Activated CD4-positive, alpha-beta T cell treated with anti-CD3 and anti-CD28 coated beads for 1 hour (primary cell): ENCODE data around the gene IQSEC2.

Experiments used
- DNase-seq: peaks from one replicate; pipeline ENCODE4 v3.0.0-alpha.2; 2020

Gene IQSEC2

DNA sequence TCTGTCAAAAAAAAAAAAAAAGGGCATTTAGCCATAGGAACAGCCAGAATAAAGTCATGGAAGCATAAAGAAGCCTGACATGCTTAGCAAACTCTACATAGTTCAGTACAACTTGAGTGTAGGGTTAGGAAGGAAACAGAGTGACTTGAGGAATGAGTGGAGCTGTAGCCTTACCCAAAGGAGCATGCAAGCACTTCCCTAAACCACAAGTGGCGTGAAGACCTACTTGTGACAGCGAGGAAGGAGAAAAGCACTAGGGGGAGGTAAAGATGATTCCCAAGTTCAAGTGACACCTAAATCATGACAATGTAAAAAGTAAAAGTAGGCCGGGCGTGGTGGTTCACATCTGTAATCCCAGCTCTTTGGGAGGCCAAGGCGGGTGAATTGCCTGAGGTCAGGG lies 21.8 kb upstream of the IQSEC2 start:
- no peak for DNase-seq

DNA sequence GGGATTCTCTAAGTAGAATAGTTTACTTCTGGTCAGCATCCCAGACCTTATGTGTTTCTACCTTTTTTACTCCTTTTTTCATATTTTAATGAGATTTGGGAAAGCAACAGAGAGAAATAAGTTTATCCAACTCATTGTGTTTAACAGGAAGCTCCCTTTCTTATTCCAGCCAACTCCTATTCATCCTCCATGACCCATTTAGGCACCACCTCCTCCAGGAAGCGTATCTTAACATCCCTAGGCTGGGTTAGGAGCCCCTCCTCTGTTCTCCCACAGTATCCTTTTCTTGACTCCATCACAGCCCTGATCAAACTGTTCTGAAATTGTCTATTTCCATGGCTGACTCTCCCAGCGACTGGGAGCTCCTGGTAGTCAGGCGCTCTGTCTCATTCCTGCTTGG lies 18.8 kb upstream of the IQSEC2 start:
- DNase-seq: no peak

DNA sequence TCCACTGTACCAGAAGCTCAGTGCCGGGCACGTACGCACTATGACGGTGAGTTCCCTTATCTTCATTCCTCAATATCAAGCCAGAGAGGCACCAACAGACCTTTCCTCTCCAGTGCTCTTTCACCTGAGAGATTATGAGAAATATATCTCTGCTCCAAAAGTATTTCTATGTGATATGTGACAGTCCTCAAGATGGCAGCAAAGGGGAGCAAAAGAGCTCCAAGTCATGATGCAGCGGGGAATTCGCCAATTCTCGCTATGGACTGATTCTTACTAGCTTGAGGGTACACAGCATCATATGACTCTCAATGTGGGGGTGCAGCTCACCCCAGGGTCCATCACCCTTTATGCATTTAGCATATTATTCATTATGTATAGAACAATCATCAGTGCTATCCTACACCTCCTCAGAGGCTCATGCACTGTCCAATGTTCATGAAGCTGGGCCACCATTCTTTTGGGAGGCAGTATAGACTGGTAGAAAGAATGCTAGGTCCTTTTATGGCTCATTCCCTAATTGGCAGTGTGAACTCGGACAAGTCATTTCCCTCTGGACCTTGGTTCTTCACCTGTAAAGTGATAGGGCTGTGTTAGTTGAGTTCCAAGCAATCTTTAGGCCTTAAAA lies 12.8 kb upstream of the IQSEC2 start:
- no peak for DNase-seq

DNA sequence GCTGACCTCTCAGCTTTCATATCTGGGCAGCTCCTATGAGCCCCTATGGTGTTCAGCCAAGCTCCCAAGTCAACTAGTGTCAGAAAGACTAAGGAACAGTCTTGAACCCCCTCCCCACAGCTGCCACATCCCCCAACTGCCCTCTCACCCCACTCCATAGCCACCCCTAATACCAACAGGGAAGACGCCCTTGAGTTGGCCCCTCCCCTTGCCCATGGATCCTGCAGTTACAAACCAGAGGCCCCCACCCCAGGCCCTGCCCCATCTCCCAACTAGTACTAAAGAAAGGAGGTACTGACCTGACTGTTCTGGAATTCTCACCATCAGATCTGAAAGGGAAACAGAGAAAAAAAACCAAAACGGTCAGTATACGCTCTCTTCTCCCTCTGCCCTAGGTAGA lies 10.2 kb upstream of the IQSEC2 start:
- DNase-seq: no peak

DNA sequence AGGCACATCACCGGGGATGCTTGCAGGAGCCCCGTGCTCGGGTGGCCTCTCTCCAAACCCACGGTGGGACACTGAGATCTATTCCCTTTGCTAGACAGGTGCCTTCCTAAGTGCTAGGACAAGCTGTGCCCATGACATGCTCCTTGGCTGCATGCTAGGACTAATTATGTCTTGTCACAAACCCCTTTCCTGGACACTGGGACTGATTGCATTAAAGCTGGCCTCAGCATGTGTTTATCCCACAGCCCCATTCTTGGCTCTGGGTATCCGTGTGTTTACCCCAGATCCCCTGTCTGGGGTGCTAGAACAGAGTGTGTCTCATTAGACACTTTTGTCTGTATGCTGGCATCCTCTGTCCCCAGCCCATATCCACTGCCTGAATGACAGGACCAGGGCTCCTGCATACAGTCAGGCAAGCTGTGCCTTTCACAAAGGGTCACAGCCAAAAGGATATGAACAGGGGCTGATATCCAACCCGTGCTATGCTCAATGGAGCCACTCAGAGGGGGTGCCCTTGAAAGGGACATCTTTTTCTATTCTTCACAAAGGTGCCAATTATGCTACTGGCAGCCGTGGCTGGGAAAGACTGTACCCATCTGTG lies 9.2 kb upstream of the IQSEC2 start:
- no peak for DNase-seq

DNA sequence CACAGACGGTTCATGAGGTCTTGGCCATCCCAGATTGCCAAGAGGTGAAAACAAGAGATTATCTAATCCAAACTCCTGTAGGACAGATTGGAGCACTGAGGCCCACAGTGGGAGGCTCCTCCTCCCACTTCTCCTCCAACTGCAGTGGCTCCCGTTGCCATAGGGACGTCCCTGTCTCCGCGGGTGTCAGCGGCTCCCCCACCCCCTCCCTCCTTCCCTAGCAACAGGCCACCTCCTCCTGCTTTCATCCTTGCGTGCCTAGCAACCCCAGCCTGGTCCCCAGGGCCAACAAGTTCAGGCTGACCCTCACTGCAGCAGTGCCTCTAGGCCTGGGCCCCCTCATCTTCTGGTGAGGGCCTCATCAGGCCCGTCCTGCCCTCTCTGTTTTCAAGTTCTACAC lies 6.8 kb upstream of the IQSEC2 start:
- DNase-seq: no peak

DNA sequence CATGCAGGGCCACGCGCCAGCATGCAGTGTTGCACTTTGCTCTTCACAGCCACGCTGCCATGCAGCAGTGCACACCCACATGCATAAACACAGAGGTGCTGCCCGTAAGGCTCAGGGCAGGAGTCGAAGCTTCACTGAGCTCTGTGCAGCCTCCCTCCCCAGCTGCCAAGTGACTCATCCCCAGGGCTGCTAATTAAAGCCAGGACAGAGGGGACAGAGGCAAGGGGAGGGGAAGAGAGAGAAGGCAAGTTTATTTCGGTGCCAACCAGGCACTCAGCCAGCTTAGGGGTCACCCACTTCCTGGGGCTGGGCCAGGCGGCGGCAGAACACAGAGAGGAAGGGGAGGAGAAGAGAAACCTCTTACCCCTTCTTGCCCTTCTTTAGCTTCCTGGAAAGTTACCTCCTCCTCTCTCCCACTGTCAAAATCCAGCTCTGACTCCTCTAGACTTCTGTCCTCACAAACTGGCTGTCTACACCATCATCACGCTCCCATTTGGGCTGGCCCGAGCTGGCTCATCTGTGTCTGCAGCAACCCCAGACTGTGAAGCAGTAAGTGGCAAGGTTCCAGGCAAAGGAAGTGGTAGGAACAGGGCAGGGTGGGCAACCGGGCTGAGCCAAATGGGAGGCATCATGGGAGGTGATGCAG lies 6.2 kb upstream of the IQSEC2 start:
- DNase-seq: no peak

DNA sequence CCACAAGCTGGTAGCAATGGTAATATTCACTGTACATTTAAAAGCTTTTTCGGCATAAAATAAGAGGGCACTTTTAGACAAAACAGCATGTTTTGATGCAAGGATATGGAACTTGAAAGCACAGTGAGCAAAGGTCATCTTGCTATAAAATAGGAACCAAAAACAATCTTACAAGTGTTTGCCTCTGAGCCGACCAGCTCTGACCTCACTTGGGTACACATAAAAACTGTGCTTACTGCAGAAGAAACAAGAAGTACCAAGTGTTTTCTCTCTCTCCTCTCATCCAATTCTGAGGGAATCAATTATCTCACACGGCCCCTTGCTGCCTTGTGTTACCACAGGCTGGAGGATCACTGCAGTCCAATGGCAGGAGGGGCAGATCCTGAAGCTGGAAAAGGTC lies 4.8 kb upstream of the IQSEC2 start:
- DNase-seq: no peak

DNA sequence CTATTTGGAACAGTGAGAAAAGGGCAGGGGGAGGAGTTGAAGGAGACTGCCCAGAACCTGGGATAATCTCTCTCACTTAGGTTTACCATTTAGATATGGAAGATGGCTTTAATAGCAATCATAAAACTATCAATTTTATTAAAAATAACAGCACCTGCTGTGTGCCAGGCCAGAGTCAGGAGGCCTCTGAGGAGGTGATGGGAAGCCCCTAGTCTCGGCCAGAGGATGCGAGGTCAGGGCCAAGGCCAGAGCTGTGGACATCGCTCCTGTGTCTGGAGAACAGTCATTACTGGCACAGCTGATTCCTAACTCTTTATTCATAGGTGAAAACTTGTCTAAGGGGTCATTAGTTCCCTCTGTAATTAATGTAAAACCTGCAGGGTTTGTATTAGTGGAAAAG lies 4.2 kb upstream of the IQSEC2 start:
- DNase-seq: no peak

DNA sequence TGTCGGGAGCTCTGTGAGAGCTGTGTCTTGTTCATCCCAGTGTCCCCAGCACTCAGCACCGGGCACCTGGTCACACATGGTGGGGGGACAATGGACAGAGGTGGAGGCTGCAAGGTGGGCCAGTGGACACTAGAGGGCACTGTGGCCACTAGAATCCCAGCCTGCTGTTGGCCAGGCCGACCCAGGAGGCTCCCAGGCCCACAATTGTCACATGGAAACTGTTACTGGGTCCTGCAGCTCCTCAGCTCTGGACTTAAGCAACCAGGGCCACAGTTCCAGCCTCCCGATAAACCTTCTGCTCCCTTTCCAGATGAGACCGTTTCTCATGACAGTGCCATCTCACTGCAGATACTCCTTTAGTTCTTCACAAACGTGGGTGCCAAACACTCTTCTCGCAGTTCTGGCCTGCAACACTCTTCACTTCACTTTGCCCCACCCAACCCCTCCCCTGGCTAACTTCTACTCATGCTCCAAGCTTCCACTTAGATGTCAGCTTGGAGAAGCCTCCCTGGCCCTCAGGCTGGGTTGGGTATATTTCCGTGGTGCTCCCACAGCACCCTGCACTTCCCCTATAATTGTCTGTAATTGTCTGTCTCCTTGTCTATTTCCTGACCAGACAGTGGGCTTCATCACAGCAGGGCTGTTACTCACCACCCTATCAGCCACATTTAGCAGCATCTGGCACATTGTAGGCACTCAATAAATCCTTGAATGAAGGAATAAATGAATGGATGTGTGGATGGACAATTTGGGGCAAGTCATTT lies 3.5 kb upstream of the IQSEC2 start:
- DNase-seq: no peak

DNA sequence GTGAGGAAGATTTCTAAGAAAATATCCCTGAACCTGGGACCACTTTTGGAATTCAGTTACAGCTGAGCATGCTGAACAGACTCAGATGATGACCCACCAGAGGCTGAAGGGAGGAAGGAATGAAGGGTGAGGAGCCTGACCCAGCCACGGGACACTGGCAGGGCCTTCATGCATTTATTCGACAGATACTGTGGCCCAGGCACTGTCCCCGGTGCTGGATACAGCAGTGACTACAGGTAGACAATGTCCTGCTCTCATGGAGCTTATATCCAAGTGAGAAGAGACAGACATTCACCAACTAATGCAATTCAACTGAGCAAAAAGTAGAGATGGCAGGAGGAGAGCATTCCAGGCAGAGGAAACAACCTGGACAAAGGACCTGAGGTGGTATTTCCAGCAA lies 2.2 kb upstream of the IQSEC2 start:
- no peak for DNase-seq

DNA sequence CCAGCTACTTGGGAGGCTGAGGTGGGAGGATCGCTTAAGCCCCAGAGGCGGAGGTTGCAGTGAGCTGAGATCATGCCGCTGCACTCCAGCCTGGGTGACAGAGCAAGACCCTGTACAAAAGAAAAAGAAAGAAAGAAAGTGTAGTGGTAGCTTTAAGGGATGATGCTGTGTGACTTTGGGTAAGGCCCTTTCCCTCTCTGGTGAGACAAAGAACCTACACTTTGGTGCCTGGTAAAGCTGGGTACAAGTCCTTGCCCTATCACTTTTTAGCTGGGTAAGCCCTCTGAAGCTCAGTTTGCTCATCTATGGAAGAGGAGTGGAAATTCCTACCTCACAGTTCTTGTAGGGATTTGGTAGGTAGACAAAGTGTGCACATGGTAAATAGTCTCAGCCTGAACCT lies 1.7 kb upstream of the IQSEC2 start:
- no peak for DNase-seq

DNA sequence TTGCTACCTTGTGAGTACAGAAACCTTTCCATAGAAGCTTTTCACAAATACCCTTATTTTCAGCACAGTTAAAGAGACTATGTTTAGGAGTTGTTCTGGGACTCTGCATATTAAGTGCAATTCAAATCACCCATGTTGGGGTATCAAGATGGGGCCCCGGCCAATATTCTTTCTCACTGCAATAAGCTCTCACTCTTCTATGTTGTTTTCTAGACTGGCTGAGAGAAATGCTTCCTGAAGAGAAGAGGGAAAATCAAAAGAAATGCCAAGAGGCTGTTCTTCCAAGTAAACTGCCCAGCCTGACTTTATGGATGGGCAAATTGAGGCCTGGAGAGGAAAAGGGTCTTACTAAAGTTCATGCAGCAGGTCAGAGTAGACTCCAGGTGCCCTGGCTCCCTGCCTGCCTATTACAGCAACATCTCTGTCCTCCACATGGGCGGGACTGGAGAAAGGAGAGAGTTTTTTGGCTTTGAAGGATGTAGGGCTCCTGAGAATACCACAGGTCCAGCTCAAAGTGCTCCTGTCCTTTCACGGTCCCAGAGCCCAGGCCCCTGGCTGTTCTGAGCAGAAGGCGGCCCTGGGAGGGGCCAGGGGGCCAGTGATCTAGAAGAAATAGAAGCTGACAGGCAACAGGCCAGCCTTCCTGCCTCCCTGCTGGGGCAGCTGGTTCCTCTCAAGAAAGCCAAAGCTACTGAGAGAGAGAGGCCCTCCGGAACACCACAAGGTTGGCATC lies 745 bp upstream of the IQSEC2 start:
- DNase-seq: no peak

DNA sequence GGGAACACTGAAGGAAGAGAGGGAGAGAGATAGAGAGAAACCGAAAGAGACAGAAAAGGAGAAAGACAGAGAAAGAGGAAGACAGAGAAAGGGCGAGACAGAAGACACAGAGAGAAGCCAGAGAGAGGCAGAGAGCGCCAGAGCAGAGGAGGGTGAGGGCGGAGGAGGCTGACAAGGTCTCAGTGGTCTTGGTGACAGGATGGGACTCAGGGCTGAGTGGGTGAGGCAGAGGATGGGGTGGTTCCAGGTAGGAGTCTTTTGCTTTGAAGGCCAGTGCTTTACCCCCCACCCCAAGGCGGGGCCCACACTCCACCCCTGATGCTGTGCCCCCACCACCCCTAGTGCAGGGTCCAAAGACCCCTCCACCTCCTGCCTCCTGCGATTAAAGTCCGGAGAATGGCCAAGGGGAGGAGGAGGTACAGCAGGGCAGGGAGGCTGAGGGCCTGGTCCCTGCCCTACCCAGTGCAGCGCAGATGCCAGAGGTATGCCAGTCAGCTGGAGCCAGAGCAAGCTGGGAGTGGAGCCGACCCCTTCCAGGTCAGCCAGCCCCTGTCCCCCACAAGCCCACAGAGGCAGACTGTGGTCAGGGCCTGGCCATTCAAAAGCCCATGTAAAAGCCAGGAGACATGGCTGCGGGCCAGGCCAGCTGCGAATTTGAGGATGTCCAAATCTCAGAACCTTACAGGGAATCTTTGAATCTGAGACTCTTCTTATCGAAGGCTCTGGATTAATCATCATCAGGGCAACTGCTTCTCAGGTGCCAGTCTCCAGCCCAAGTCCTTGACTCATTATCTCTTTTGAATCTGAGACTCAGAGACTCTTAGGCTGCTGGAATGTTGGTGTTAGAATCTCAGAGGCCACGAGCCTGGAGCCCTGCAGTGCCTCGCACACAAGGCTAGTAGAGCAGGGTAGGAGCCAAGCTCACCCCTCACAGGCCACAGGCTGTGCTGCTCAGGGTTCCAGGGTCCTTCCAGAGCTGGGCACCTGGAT lies 758 bp downstream of the IQSEC2 start:
- no peak for DNase-seq

DNA sequence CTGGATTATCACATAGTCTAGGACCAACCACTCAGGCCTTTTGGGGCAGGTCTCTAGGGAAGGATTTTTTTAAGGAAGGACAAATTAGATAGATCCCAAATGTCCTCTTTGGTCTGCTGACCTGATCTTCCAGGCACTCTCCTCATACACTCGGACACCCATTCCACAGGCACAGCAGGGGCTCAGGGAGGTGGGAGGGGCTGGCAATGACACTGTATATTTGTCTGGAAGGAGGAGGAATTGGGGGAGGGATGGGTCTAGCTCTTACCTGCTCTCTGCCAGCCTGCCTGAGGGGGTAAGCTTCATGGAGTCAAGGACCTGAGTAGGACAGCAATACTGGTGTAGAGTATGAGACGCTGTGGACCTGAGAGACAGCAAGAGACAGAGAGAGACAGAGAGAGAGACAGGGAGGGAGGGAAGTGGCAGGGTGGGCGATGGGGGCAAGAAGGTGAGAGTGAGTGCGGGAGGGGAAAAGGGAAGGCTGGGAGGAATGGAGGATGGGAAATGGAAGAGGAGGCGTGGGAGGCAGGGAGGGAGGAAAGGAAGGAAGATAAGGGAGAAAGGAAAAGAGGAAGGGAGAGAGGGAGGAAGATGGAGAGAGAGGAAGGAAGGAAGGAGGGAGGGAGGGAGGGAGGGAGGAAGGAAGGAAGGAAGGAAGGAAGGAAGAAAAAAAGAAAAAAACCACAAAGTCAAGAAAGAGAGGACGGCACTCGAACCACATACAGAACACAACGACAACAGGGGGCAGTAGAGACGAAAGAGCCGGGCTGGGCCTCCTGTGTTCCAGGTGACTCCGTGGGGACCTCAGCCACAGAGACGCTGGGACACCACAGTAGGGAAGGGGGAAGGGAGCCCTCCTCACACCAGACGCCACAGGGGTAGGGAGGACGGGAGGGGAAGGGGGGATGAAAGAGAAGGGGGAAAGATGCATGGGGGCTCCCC lies 1.8 kb downstream of the IQSEC2 start:
- no peak for DNase-seq

DNA sequence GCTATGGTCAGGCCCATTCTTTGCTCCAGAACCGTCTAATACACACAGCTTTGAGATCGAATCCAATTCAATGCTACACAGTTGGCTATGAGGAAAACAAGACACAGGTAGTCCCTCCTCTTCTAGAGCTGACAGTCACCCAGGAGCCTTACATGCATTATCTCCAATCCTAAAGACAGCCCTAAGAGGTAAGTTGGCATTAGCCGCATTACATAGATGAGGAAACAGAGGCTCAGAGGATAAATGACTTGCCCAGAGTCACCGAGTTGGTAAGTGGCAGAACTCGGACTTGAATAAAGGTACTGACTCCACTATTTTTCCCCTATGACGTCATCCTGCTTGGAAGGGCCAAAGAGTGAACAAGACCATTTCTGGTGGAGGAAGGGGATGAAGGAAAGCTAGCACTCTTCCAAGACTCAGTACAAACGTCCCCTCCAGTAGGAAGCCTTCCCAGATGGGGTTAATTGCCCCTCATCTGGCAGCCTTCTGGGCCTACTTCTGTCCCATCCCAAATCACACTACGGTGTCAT lies 8.5 kb downstream of the IQSEC2 start:
- no peak for DNase-seq

DNA sequence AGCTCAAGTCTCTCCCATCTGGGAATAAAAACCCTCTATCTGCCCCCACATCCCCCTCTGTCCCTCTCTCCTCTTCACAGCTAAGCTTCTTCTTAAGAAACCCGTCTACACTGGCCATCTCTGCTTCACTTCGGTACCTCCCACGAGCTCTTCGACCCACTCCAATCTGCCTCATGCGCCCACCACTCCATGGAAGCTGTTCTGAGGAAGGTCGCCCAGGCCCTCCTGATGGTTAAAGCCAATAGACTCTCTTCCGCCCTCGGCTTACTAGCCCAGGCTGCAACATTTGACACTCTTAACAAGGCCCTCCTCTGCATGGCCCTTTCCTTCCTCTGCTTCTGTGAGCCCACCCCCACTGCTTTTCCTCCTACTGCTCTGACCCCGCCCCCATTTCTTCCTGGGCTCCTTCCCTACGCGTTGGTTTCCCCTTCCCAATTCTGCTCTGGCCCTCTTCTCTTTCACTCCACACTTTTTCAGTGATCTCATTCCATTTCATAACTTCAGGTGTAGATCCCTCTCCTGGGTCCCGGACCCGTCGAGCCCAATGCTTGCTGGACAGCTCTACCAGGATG lies 11.8 kb downstream of the IQSEC2 start:
- DNase-seq: no peak

DNA sequence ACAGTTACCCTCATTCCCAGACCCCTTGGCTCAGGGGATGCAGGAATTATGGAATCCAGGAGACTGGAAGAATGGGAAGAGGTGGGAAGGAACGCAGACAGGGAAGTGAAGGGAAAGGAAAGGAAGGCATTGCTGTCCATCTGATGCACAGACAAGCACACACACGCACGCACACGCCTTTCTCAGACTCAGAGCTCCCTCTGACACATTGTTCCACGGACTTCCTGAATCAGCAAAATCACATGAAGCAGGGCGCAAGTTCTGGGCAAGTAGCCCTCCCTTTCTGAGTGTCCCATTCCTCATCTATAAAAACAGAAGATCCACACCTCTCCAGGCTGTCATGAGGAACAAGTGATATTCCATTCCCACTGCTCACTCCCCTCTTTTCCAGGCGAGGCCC lies 13.2 kb downstream of the IQSEC2 start:
- no peak for DNase-seq

DNA sequence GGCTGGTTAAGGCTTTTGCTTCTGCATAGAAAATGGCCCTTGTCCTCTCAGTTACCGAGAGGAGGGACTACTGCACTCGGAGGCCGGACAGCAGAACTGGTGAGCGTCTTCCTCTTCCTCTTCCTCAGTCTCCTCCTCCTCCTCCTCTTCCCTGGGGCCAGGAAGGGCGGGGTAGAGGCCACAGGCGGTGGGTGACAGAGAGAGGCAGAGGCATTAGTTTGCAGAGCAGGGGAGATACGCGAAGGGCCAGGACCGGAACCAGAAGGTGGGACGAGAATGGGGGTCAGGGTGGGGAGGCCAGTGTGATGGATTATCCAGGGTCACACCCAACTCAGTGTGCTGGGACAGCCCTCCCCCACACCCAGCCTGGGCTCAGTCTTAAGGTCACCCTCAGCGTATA lies 14.5 kb downstream of the IQSEC2 start:
- no peak for DNase-seq
